Loucy (cell line): ENCODE results near the gene PHTF2.

Experiments used
- H2AFZ ChIP-seq: fragments of 200-600 bp; sonication (generic); 2 replicates; pipeline ENCODE4 v1.6.0; 2016; ENCODE audit warnings: antibody characterized with exemption, mild to moderate bottlenecking, low read length, moderate library complexity
- H3F3A ChIP-seq: fragments of 200-600 bp; 2 replicates; pipeline ENCODE4 v1.6.0; 2016; ENCODE audit warnings: antibody characterized with exemption, low read depth, mild to moderate bottlenecking
- H3K27me3 ChIP-seq: fragments of 200-600 bp; sonication (generic); 2 replicates; pipeline ENCODE4 v1.6.1; 2014; ENCODE audit warnings: low read length, mild to moderate bottlenecking; ENCODE audit not compliant: insufficient read depth, poor library complexity, severe bottlenecking
- H3K36me3 ChIP-seq: fragments of 200-600 bp; sonication (generic); 2 replicates; pipeline ENCODE4 v1.6.1; 2016; ENCODE audit warnings: low read length; ENCODE audit not compliant: insufficient read depth
- H3K4me1 ChIP-seq: fragments of 200-600 bp; sonication (generic); 2 replicates; pipeline ENCODE4 v1.5.1; 2014; ENCODE audit warnings: low read length, mild to moderate bottlenecking; ENCODE audit not compliant: insufficient read depth, poor library complexity, severe bottlenecking
- H3K4me2 ChIP-seq: fragments of 200-600 bp; sonication (generic); 2 replicates; pipeline ENCODE4 v1.6.0; 2014; ENCODE audit warnings: antibody characterized with exemption, low read length, low read depth, mild to moderate bottlenecking; ENCODE audit not compliant: poor library complexity, severe bottlenecking
- H3K4me3 ChIP-seq: fragments of 200-600 bp; sonication (generic); 2 replicates; pipeline ENCODE4 v1.5.1; 2014; ENCODE audit warnings: low read length, mild to moderate bottlenecking, mixed read lengths; ENCODE audit not compliant: poor library complexity, severe bottlenecking
- H3K79me2 ChIP-seq: fragments of 200-600 bp; sonication (generic); 2 replicates; pipeline ENCODE4 v1.6.1; 2014; ENCODE audit warnings: low read length; ENCODE audit not compliant: insufficient read depth
- H3K9ac ChIP-seq: fragments of 200-600 bp; sonication (generic); 2 replicates; pipeline ENCODE4 v1.6.0; 2014; ENCODE audit warnings: mild to moderate bottlenecking, low read depth, low read length, moderate library complexity; ENCODE audit not compliant: poor library complexity, severe bottlenecking
- H3K9me2 ChIP-seq: fragments of 200-600 bp; sonication (generic); replicated peaks from 2 replicates; pipeline ENCODE4 v1.6.1; 2016; ENCODE audit warnings: low read depth, low read length, mixed read lengths
- H3K9me3 ChIP-seq: fragments of 200-600 bp; sonication (generic); 2 replicates; pipeline ENCODE4 v1.6.1; 2014; ENCODE audit warnings: mild to moderate bottlenecking, antibody characterized with exemption, low read length, low read depth; ENCODE audit not compliant: insufficient read depth
- H4K20me1 ChIP-seq: fragments of 200-600 bp; sonication (generic); 2 replicates; pipeline ENCODE4 v1.6.0; 2014; ENCODE audit warnings: antibody characterized with exemption, low read length, mild to moderate bottlenecking; ENCODE audit not compliant: insufficient read depth, poor library complexity, severe bottlenecking
- CTCF ChIP-seq: fragments of 200-600 bp; sonication (generic); conservative IDR thresholded peaks from 2 replicates; pipeline ENCODE4 v1.5.1; 2014; ENCODE audit warnings: mild to moderate bottlenecking, antibody characterized with exemption, low read length
- EZH2phosphoT487 ChIP-seq: fragments of 200-600 bp; IDR thresholded peaks from 2 replicates; pipeline ENCODE4 v1.6.1; 2018; ENCODE audit warnings: antibody characterized with exemption, mild to moderate bottlenecking, moderate library complexity, borderline replicate concordance

Gene PHTF2

GRCh38 chr7:77791336-77791735 is 7.2 kb upstream of the PHTF2 start:
- H3K4me1 ChIP-seq: peaks cover 4% of the 10 kb centered on the region
- no peak for TF ChIP-seq CTCF
- TF ChIP-seq EZH2phosphoT487: no peak
- H3F3A ChIP-seq: no peaks in the 10 kb centered on the region
- H3K79me2 ChIP-seq: peaks cover 18% of the 10 kb centered on the region; the same call in 1 of the 2 replicates
- no peak overlapping the region for H3K4me3 ChIP-seq
- H4K20me1 ChIP-seq: peaks cover 2% of the 10 kb centered on the region
- no peak overlapping the region for H3K4me2 ChIP-seq
- no peaks in the 10 kb centered on the region for H3K27me3 ChIP-seq
- no peaks in the 10 kb centered on the region for H3K36me3 ChIP-seq
- no peak overlapping the region for H2AFZ ChIP-seq
- H3K9me2 ChIP-seq: no peaks in the 10 kb centered on the region
- no peak overlapping the region for H3K9ac ChIP-seq
- no peaks in the 10 kb centered on the region for H3K9me3 ChIP-seq

DNA sequence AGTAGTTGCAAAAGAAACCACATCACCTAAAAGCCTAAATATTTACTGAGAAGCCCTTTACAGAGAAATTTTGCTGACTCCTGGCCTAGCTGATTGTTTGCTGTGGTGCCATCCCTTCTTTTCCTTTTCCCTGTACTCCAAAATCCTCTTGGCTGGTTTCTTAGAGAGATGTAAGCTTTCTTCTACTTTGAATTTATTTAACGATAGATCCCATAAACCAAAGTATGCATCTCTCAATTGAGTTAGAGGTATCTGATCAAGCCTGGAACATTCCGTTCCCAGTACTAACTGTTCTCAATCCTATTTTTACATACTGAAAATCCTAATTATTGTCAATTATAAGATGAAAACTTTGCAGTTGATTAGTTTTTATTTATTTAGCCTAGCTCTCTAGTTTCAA is 6.6 kb upstream of the PHTF2 start:
- TF ChIP-seq EZH2phosphoT487 (no peak), CTCF (no peak)
- Histone ChIP-seq H3F3A (no peaks in the 10 kb centered on the region), H3K4me1 (peaks cover 10% of the 10 kb centered on the region), H3K4me3 (no peak overlapping the region), H3K36me3 (no peaks in the 10 kb centered on the region), H3K79me2 (peaks cover 24% of the 10 kb centered on the region), H2AFZ (no peak overlapping the region), H3K9me2 (no peaks in the 10 kb centered on the region), H3K4me2 (no peak overlapping the region), H3K9me3 (no peaks in the 10 kb centered on the region), H3K9ac (no peak overlapping the region), H3K27me3 (no peaks in the 10 kb centered on the region), H4K20me1 (peaks cover 7% of the 10 kb centered on the region)

DNA sequence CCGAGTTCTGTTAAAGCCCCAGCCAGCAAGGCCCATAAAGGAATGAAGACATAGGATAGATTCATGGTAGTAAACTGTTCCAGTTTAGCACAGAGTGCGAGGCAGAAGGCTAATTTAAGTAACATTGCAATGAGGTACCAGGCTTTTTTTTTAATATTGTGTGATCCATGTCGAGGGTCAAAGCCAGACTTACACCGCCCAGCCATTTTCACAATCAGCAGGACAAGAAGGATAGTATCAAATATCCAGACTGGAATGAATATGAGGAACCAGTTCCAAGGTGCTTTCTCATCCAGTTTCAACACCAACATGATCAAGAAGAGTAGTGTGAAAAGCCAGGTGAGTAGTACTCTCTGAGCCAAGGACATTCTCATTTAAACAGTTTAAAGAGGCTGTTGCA is 4.6 kb upstream of the PHTF2 start:
- Histone ChIP-seq H3K36me3 (no peaks in the 10 kb centered on the region), H3K9me3 (no peaks in the 10 kb centered on the region), H3F3A (no peaks in the 10 kb centered on the region), H3K9ac (no peak overlapping the region), H3K9me2 (no peaks in the 10 kb centered on the region), H4K20me1 (peaks cover 17% of the 10 kb centered on the region), H3K4me2 (no peak overlapping the region), H3K4me3 (no peak overlapping the region), H2AFZ (no peak overlapping the region), H3K4me1 (peaks cover 15% of the 10 kb centered on the region), H3K79me2 (peaks cover 39% of the 10 kb centered on the region), H3K27me3 (no peaks in the 10 kb centered on the region)
- no peak for TF ChIP-seq CTCF
- no peak for TF ChIP-seq EZH2phosphoT487
